ENCODE results near the gene TIMD4. TPM values are rescaled to one million over a fixed set of nuclear protein-coding genes. Genes with fewer than 3 reads are reported as not detected.

Gene TIMD4
- total and polyA plus RNA-seq, 2 donors (not counting 1 experiment from before 2014, with no cell fraction given) = 0.07 TPM; not detected in 1

- Histone ChIP-seq H3K4me2 (replicated peaks; ENCODE audit: low read depth, low read length, poor library complexity, severe bottlenecking) (peak overlapping the region; percentile 62), H3K9ac (ENCODE audit: low read length) (peak overlapping the region; percentile 16), H3K79me2 (ENCODE audit: control insufficient read depth, insufficient read depth, low read length) (no peaks in the 10 kb centered on the region), H3K4me3 (ENCODE audit: control extremely low read depth in 1 of 5, extremely low read depth in 1 of 5, insufficient read depth in 1 of 5, low read depth in 2 of 5, low read length in 4 of 5) (peak overlapping the region in 3 of 5 experiments; percentile 4 to 24 (median 12)), H3K36me3 (replicated peaks in 1 of 2; ENCODE audit: control extremely low read depth in 1 of 2, control insufficient read depth in 1 of 2, extremely low read depth in 1 of 2, insufficient read depth in 2 of 2, low read length in 1 of 2) (no peaks in the 10 kb centered on the region), H2AFZ (ENCODE audit: insufficient read depth, low read depth, low read length, poor library complexity, severe bottlenecking) (peak overlapping the region; percentile 67), H3K4me1 (ENCODE audit: control insufficient read depth in 2 of 2, insufficient read depth in 2 of 2, low read length in 2 of 2) (peaks cover 26 to 33% of the 10 kb centered on the region in 2 donors), H4K20me1 (ENCODE audit: control insufficient read depth, insufficient read depth, low read length, poor library complexity, severe bottlenecking) (no peaks in the 10 kb centered on the region), H3K9me3 (ENCODE audit: control extremely low read depth in 1 of 3, control insufficient read depth in 2 of 3, insufficient read depth in 1 of 3, low read length in 2 of 3) (peaks cover 0 to 3% (median 0%) of the 10 kb centered on the region in 3 donors), H3K27ac (ENCODE audit: low read length in 2 of 2) (peak overlapping the region; percentile 69), H3K27me3 (replicated peaks in 1 of 4; ENCODE audit: control extremely low read depth in 1 of 4, control insufficient read depth in 3 of 4, insufficient read depth in 4 of 4, low read length in 3 of 4) (no peaks in the 10 kb centered on the region)
- POLR2A ChIA-PET = no interaction called here
- CTCF ChIA-PET = no interaction called here
- intact Hi-C loops (cut with micrococcal nuclease) = no loop called here
- H3K9me3 Mint-ChIP-seq (ENCODE audit: insufficient read depth) = peaks cover 3% of the 10 kb centered on the region
- 67% methylated on average over 3 of the region's 5 CpGs for WGBS (ENCODE audit: insufficient coverage)
- no peaks in the 10 kb centered on the region for H3K27me3 Mint-ChIP-seq
- ATAC-seq (ENCODE audit: low read depth) (peak; percentile 80), DNase-seq (peak; percentile 65)
- peaks cover 33% of the 10 kb centered on the region for H3K4me1 Mint-ChIP-seq
- TF ChIP-seq EZH2 (IDR thresholded peaks at IDR 0.05; ENCODE audit: borderline replicate concordance, insufficient read depth, low read depth, low read length, poor library complexity, severe bottlenecking) (no peak), CTCF (IDR thresholded peaks at IDR 0.05) (no peak)
- peak overlapping the region; percentile 80 for H3K4me3 Mint-ChIP-seq
- peak overlapping the region; percentile 94 for H3K27ac Mint-ChIP-seq
Observed at GRCh38 chr5:156913719-156914370, 49.2 kb downstream of the TIMD4 start.

- Histone ChIP-seq H2AFZ (ENCODE audit: insufficient read depth, low read depth, low read length, poor library complexity, severe bottlenecking) (peak overlapping the region; percentile 67), H3K4me1 (ENCODE audit: control insufficient read depth in 2 of 2, insufficient read depth in 2 of 2, low read length in 2 of 2) (peaks cover 23 to 30% of the 10 kb centered on the region in 2 donors), H3K36me3 (replicated peaks in 1 of 2; ENCODE audit: control extremely low read depth in 1 of 2, control insufficient read depth in 1 of 2, extremely low read depth in 1 of 2, insufficient read depth in 2 of 2, low read length in 1 of 2) (no peaks in the 10 kb centered on the region), H3K9ac (ENCODE audit: low read length) (peak overlapping the region; percentile 16), H3K79me2 (ENCODE audit: control insufficient read depth, insufficient read depth, low read length) (no peaks in the 10 kb centered on the region), H3K27ac (ENCODE audit: low read length in 2 of 2) (peak overlapping the region; percentile 69), H3K27me3 (replicated peaks in 1 of 4; ENCODE audit: control extremely low read depth in 1 of 4, control insufficient read depth in 3 of 4, insufficient read depth in 4 of 4, low read length in 3 of 4) (no peaks in the 10 kb centered on the region), H4K20me1 (ENCODE audit: control insufficient read depth, insufficient read depth, low read length, poor library complexity, severe bottlenecking) (no peaks in the 10 kb centered on the region), H3K9me3 (ENCODE audit: control extremely low read depth in 1 of 3, control insufficient read depth in 2 of 3, insufficient read depth in 1 of 3, low read length in 2 of 3) (peaks cover 0 to 3% (median 0%) of the 10 kb centered on the region in 3 donors), H3K4me3 (ENCODE audit: control extremely low read depth in 1 of 5, extremely low read depth in 1 of 5, insufficient read depth in 1 of 5, low read depth in 2 of 5, low read length in 4 of 5) (no peak overlapping the region), H3K4me2 (replicated peaks; ENCODE audit: low read depth, low read length, poor library complexity, severe bottlenecking) (peak overlapping the region; percentile 62)
- no peak for TF ChIP-seq EZH2 (IDR thresholded peaks at IDR 0.05; ENCODE audit: borderline replicate concordance, insufficient read depth, low read depth, low read length, poor library complexity, severe bottlenecking)
- no peak for TF ChIP-seq CTCF (IDR thresholded peaks at IDR 0.05)
- DNase-seq (no peak), ATAC-seq (ENCODE audit: low read depth) (no peak)
- H3K27ac Mint-ChIP-seq = peak overlapping the region; percentile 94
- H3K27me3 Mint-ChIP-seq = no peaks in the 10 kb centered on the region
- ChIA-PET POLR2A (no interaction called here), CTCF (no interaction called here)
- peaks cover 29% of the 10 kb centered on the region for H3K4me1 Mint-ChIP-seq
- WGBS (ENCODE audit: insufficient coverage) = 100% methylated on average over 1 of the region's 3 CpGs
- H3K4me3 Mint-ChIP-seq = peak overlapping the region; percentile 80
- H3K9me3 Mint-ChIP-seq (ENCODE audit: insufficient read depth) = peaks cover 3% of the 10 kb centered on the region
- intact Hi-C loops (cut with micrococcal nuclease) = no loop called here
Observed at GRCh38 chr5:156913355-156913718, 49.7 kb downstream of the TIMD4 start.
